Lower leg skin (tissue), 4 donors: ENCODE measurements around the gene HORMAD1. TPM values are rescaled to one million over a fixed set of nuclear protein-coding genes. Genes with fewer than 3 reads are reported as not detected.

Source experiments
- DNase-seq, 2 donors: peaks; one replicate each; pipeline ENCODE4 v3.0.0-alpha.2; 2019; ENCODE audit warnings: low spot score in 2 of 2
- H3K4me3 ChIP-seq: fragments of 200-600 bp; sonication (generic); 2 replicates; pipeline ENCODE4 v1.5.1; 2017; ENCODE audit warnings: mild to moderate bottlenecking, low read depth; ENCODE audit not compliant: poor library complexity, severe bottlenecking
- CTCF ChIP-seq, 3 donors: fragments of 450-650 bp; IDR thresholded peaks; one replicate each; pipeline ENCODE4 v1.5.1; 2016; ENCODE audit warnings: antibody characterized with exemption in 3 of 3, mild to moderate bottlenecking in 3 of 3, moderate library complexity in 2 of 3
- POLR2A ChIP-seq, 2 donors: fragments of 450-650 bp; IDR thresholded peaks; one replicate each; pipeline ENCODE4 v1.6.1; 2016 to 2017; ENCODE audit warnings: antibody characterized with exemption in 2 of 2, mild to moderate bottlenecking in 1 of 2, moderate library complexity in 1 of 2
- WGBS, 2 donors: methylation state at CpG; one replicate each; pipeline ENCODE4 v1.1.5; 2018; 5-methylcytosine and 5-hydroxymethylcytosine counted together
- intact Hi-C: fragments of 100-400 bp; cut with DNase I; formaldehyde crosslinking; loops from one replicate; pipeline ENCODE4 v1.15.0; 2023; ENCODE audit warnings: low total_unique reads
- total RNA-seq, 4 donors: library from RNA; depleted of rRNA; stranded (reverse); fragments of >200 nt; gene quantifications; one replicate each; pipeline ENCODE4 v1.1.0, GENCODE V29; 2016

HORMAD1 gene
- total RNA-seq, 4 donors from 2014 or later: 1.5 to 7.7 (median 3.2) TPM

GRCh38 chr1:150650193-150650592 lies 70.5 kb downstream of the HORMAD1 start:
- intact Hi-C loops: no loop called here
- no peak for DNase-seq
- 63 to 73% methylated on average over 1 of the region's 1 CpG for WGBS, 2 donors
- TF ChIP-seq POLR2A (IDR thresholded peaks at IDR 0.05): no peak
- H3K4me3 ChIP-seq: no peak overlapping the region

- no peak for TF ChIP-seq CTCF (IDR thresholded peaks at IDR 0.05)
- no peak for TF ChIP-seq POLR2A (IDR thresholded peaks at IDR 0.05)
- intact Hi-C loops: no loop called here
These were observed 71.1 kb downstream of the HORMAD1 start for GRCh38 chr1:150649441-150650075.

More at GRCh38 chr1:150649441-150650075, 71.1 kb downstream of the HORMAD1 start:
- no peak overlapping the region for H3K4me3 ChIP-seq
- no peak for DNase-seq
- WGBS, 2 donors: 84 to 89% methylated on average over 5 of the region's 5 CpGs

Other genes with a start within 250 kb of the HORMAD1 start
- gene TARS2, start 233.5 kb downstream of the HORMAD1 start, total RNA-seq: 10 to 100 TPM in 3 of 4 donors, 1 to 10 TPM in 1; 9.7 to 25.1 (median 16.5) TPM
- 100 to 1,000 TPM in 1 of 4 donors, 10 to 100 TPM in 3; 64.1 to 131 (median 86.2) TPM for gene ECM1, start 212.8 kb downstream of the HORMAD1 start, total RNA-seq
- gene FALEC, start 205.1 kb downstream of the HORMAD1 start, total RNA-seq: 1 to 10 TPM in 1 of 4 donors, not detected in 3; 1.1 TPM
- gene ADAMTSL4, start 171.5 kb downstream of the HORMAD1 start, total RNA-seq: 10 to 100 TPM; 10.1 to 15.9 (median 13.6) TPM
- gene MCL1, start 141.3 kb downstream of the HORMAD1 start, total RNA-seq: 100 to 1,000 TPM; 282 to 445 (median 360) TPM
- 100 to 1,000 TPM; 250 to 393 (median 345) TPM for gene ENSA, start 91.3 kb downstream of the HORMAD1 start, total RNA-seq
- 10 to 100 TPM; 18.0 to 24.3 (median 21.5) TPM for gene GOLPH3L, start 23.7 kb downstream of the HORMAD1 start, total RNA-seq
- gene CTSS, start 44.9 kb upstream of the HORMAD1 start, total RNA-seq: 10 to 100 TPM; 11.4 to 33.4 (median 19.9) TPM
- gene CTSK, start 87.4 kb upstream of the HORMAD1 start, total RNA-seq: 100 to 1,000 TPM in 2 of 4 donors, 10 to 100 TPM in 2; 73.3 to 205 (median 90.2) TPM
- gene ARNT, start 155.7 kb upstream of the HORMAD1 start, total RNA-seq: 10 to 100 TPM; 32.8 to 50.8 (median 45.0) TPM
- gene CTXND2, start 166.2 kb upstream of the HORMAD1 start, total RNA-seq: not detected
- 10 to 100 TPM; 23.5 to 38.1 (median 32.8) TPM for gene SETDB1, start 205.5 kb upstream of the HORMAD1 start, total RNA-seq